SK-N-SH (cell line): ENCODE results near the gene ACSM2A. TPM values are rescaled to one million over a fixed set of nuclear protein-coding genes. Genes with fewer than 3 reads are reported as not detected.

ENCODE experiments used
- CTCF ChIA-PET: fragments of 300-600, 350-600 bp; formaldehyde crosslinking; extraction: SDS; loops from one replicate; lab custom pipeline; 2021; lab: Yijun Ruan, JAX
- POLR2A ChIA-PET: fragments of 350-600 bp; sonication (Branson Sonifier 250); formaldehyde crosslinking; extraction: SDS; loops from one replicate; lab custom pipeline; 2020; ENCODE audit warnings: antibody characterized with exemption, inconsistent platforms; lab: Yijun Ruan, JAX
- DNase-seq: peaks from one replicate; pipeline ENCODE4 v3.0.0; 2012
- H2AFZ ChIP-seq: fragments of 200-600 bp; sonication (generic); 2 replicates; pipeline ENCODE4 v1.8.1; 2016; ENCODE audit warnings: antibody characterized with exemption, mild to moderate bottlenecking, low read depth
- H3F3A ChIP-seq: fragments of 200-600 bp; sonication (generic); replicated peaks from 2 replicates; pipeline ENCODE3; 2016; ENCODE audit warnings: antibody characterized with exemption, mild to moderate bottlenecking; ENCODE audit not compliant: insufficient read depth
- H3K27ac ChIP-seq, 2 experiments: fragments of 200-500 bp in 1 of 2; fragments of 200-600 bp in 1 of 2; sonication (Bioruptor generic) in 1 of 2; sonication (generic), shearing (Covaris generic) in 1 of 2; 2 replicates each; pipeline versions ENCODE4 v1.5.1 to v1.6.1; 2014 to 2016; ENCODE audit warnings: low read depth in 2 of 2, inconsistent platforms in 1 of 2, low read length in 1 of 2, mild to moderate bottlenecking in 1 of 2, mixed read lengths in 1 of 2
- H3K27me3 ChIP-seq: fragments of 200-600 bp; sonication (generic), shearing (Covaris generic); 2 replicates; pipeline ENCODE4 v1.6.1; 2016; ENCODE audit warnings: mixed run types; ENCODE audit not compliant: insufficient read depth
- H3K36me3 ChIP-seq, 2 experiments: fragments of 200-500 bp in 1 of 2; fragments of 200-600 bp in 1 of 2; sonication (Bioruptor generic) in 1 of 2; sonication (generic) in 1 of 2; replicated peaks in 1 of 2; 2 replicates each; pipeline versions ENCODE3 to v1.5.1; 2014 to 2016; ENCODE audit warnings: low read length in 1 of 2, mild to moderate bottlenecking in 1 of 2; ENCODE audit not compliant: insufficient read depth in 2 of 2, control insufficient read depth in 1 of 2
- H3K4me1 ChIP-seq, 2 experiments: fragments of 200-500 bp in 1 of 2; fragments of 200-600 bp in 1 of 2; sonication (Bioruptor generic) in 1 of 2; sonication (generic), shearing (Covaris generic) in 1 of 2; 2 replicates each; pipeline versions ENCODE4 v1.5.1 to v1.6.1; 2014 to 2016; ENCODE audit warnings: low read depth in 1 of 2, low read length in 1 of 2, mixed run types in 1 of 2; ENCODE audit not compliant: insufficient read depth in 2 of 2, control insufficient read depth in 1 of 2
- H3K4me2 ChIP-seq: fragments of 200-600 bp; sonication (generic), shearing (Covaris generic); 2 replicates; pipeline ENCODE4 v1.6.1; 2017; ENCODE audit warnings: mixed run types
- H3K4me3 ChIP-seq, 2 experiments: fragments of 200-500 bp in 1 of 2; fragments of 200-600 bp in 1 of 2; sonication (Bioruptor generic) in 1 of 2; sonication (generic), shearing (Covaris generic) in 1 of 2; 2 replicates each; pipeline versions ENCODE4 v1.5.1 to v1.8.1; 2014 to 2016; ENCODE audit warnings: low read depth in 2 of 2, inconsistent platforms in 1 of 2, low read length in 1 of 2, mild to moderate bottlenecking in 1 of 2, mixed read lengths in 1 of 2, moderate library complexity in 1 of 2
- H3K79me2 ChIP-seq: fragments of 200-600 bp; sonication (generic); 2 replicates; pipeline ENCODE4 v1.8.1; 2017; ENCODE audit warnings: mild to moderate bottlenecking; ENCODE audit not compliant: insufficient read depth
- H3K9ac ChIP-seq: fragments of 200-600 bp; sonication (generic); 2 replicates; pipeline ENCODE4 v1.6.1; 2017; ENCODE audit warnings: mixed run types
- H3K9me2 ChIP-seq: fragments of 200-600 bp; sonication (generic); 2 replicates; pipeline ENCODE4 v1.6.1; 2017; ENCODE audit warnings: mixed run types
- H3K9me3 ChIP-seq: fragments of 200-600 bp; sonication (generic); 2 replicates; pipeline ENCODE4 v1.6.1; 2017; ENCODE audit warnings: mixed run types, mild to moderate bottlenecking, moderate library complexity
- H4K20me1 ChIP-seq: fragments of 200-600 bp; sonication (generic); 2 replicates; pipeline ENCODE4 v1.6.1; 2017; ENCODE audit warnings: mild to moderate bottlenecking, mixed run types; ENCODE audit not compliant: insufficient read depth
- CTCF ChIP-seq: fragments of 200-600 bp; sonication (generic); IDR thresholded peaks from 2 replicates; pipeline ENCODE4 v1.6.1; 2017; ENCODE audit warnings: antibody characterized with exemption, mild to moderate bottlenecking, moderate library complexity
- ELF1 ChIP-seq: IDR thresholded peaks from 2 replicates; pipeline ENCODE4 v1.4.0; 2012
- EP300 ChIP-seq, 2 experiments: IDR thresholded peaks; 2 replicates each; pipeline versions ENCODE4 v1.4.0 to v1.6.1; 2012; ENCODE audit warnings: borderline replicate concordance in 1 of 2, low read depth in 1 of 2, low read length in 1 of 2
- EZH2phosphoT487 ChIP-seq: fragments of 200-600 bp; sonication (generic); IDR thresholded peaks from 2 replicates; pipeline ENCODE4 v1.6.1; 2017; ENCODE audit warnings: low read depth, mixed run types, mild to moderate bottlenecking, antibody characterized with exemption, moderate library complexity, borderline replicate concordance
- FOSL2 ChIP-seq: IDR thresholded peaks from 2 replicates; pipeline ENCODE4 v1.4.0; 2012; ENCODE audit warnings: low read depth, mild to moderate bottlenecking, moderate library complexity, borderline replicate concordance
- FOXJ3 ChIP-seq: sonication (generic); formaldehyde crosslinking; IDR thresholded peaks from 2 replicates; pipeline ENCODE4 v1.5.1; 2020; ENCODE audit warnings: mild to moderate bottlenecking, missing genetic modification reagents
- FOXM1 ChIP-seq: IDR thresholded peaks from 2 replicates; pipeline ENCODE4 v1.4.0; 2012; ENCODE audit warnings: low read depth, mild to moderate bottlenecking
- GATA2 ChIP-seq: sonication (generic); formaldehyde crosslinking; IDR thresholded peaks from 2 replicates; pipeline ENCODE4 v1.5.0; 2020; ENCODE audit warnings: mild to moderate bottlenecking, missing genetic modification reagents
- MAX ChIP-seq: IDR thresholded peaks from 2 replicates; pipeline ENCODE4 v1.4.0; 2012; ENCODE audit warnings: low read depth
- MEF2A ChIP-seq: IDR thresholded peaks from 2 replicates; pipeline ENCODE4 v1.4.0; 2012; ENCODE audit warnings: low read depth, borderline replicate concordance
- NRF1 ChIP-seq: IDR thresholded peaks from 2 replicates; pipeline ENCODE4 v1.6.1; 2012; ENCODE audit warnings: low read depth, mild to moderate bottlenecking, low read length
- RCOR1 ChIP-seq: fragments of 150-350 bp; IDR thresholded peaks from 2 replicates; pipeline ENCODE4 v1.6.1; 2017; ENCODE audit warnings: antibody characterized with exemption, low read length
- REST ChIP-seq: IDR thresholded peaks from 2 replicates; pipeline ENCODE4 v1.6.1; 2012; ENCODE audit warnings: mild to moderate bottlenecking, low read depth, low read length, moderate library complexity
- SIN3A ChIP-seq: IDR thresholded peaks from 2 replicates; pipeline ENCODE4 v1.6.1; 2012; ENCODE audit warnings: low read depth, mild to moderate bottlenecking, low read length, moderate library complexity, borderline replicate concordance
- TAF1 ChIP-seq: IDR thresholded peaks from 2 replicates; pipeline ENCODE4 v1.6.1; 2012; ENCODE audit warnings: low read depth, mild to moderate bottlenecking, low read length, moderate library complexity, borderline replicate concordance
- USF2 ChIP-seq: fragments of 150-350 bp; IDR thresholded peaks from 2 replicates; pipeline ENCODE4 v1.6.1; 2017; ENCODE audit warnings: antibody characterized with exemption, low read length, low read depth, borderline replicate concordance
- YY1 ChIP-seq: IDR thresholded peaks from 2 replicates; pipeline ENCODE4 v1.4.0; 2012; ENCODE audit warnings: low read depth, mild to moderate bottlenecking
- WGBS: methylation state at CpG from one replicate; pipeline ENCODE4 v1.1.6; 2017; ENCODE audit warnings: low lambda C conversion rate; 5-methylcytosine and 5-hydroxymethylcytosine counted together
- polyA plus RNA-seq, 3 experiments: library from polyadenylated mRNA; depleted of rRNA; stranded (reverse); fragments of >200 nt; gene quantifications; 2 replicates each; pipeline ENCODE4 v1.2.3, GENCODE V29; 2012
- TF ChIP-seq, protein P1 (sequence below): IDR thresholded peaks from 2 replicates; pipeline ENCODE4 v1.4.0; 2012; ENCODE audit warnings: low read depth, borderline replicate concordance
- TF ChIP-seq, protein P2 (sequence below): fragments of 150-350 bp; IDR thresholded peaks from 2 replicates; pipeline ENCODE4 v1.6.1; 2016; ENCODE audit warnings: mild to moderate bottlenecking, low read depth, low read length

ACSM2A gene
- polyA plus RNA-seq, 1 of the 3 experiments (the other 2 are of a cell fraction), result not detected

DNA sequence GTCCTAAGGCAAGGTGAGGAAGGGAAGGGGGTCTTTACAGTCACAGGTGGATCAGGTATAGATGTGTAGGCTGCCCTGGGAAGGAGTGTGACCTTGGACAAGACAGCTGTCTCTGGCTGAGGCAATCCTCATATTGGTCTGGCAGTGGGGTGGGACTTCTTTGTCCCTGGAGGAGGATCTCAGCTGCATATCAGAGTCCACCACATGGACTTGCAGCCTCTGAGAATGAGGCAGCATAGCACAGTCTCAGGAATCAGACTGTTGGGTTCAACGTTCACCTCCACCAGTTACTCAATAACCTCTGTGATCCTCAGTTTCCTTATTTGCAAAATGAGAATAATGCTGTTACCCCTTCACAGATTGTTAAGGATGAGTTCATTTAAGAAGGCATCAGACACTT, 33.4 kb downstream of the ACSM2A start:
- Histone ChIP-seq H3K9me2 (no peaks in the 10 kb centered on the region), H3K27ac (no peak overlapping the region), H3K9ac (no peak overlapping the region), H3F3A (no peaks in the 10 kb centered on the region), H3K4me3 (no peak overlapping the region), H3K4me1 (no peaks in the 10 kb centered on the region), H3K9me3 (no peaks in the 10 kb centered on the region), H2AFZ (no peak overlapping the region), H3K4me2 (no peak overlapping the region), H4K20me1 (no peaks in the 10 kb centered on the region), H3K36me3 (no peaks in the 10 kb centered on the region), H3K79me2 (no peaks in the 10 kb centered on the region), H3K27me3 (no peaks in the 10 kb centered on the region)
- DNase-seq, result no peak
- 7% methylated on average over 1 of the region's 1 CpG for WGBS
- ChIA-PET POLR2A (no interaction called here), CTCF (no interaction called here)
- TF ChIP-seq EP300 (IDR thresholded peaks at IDR 0.05; ENCODE audit: borderline replicate concordance in 1 of 2, low read depth in 1 of 2, low read length in 1 of 2) (no peak), FOXJ3 (CRISPR knock-in tag) (no peak), REST (no peak), FOXM1 (no peak), NRF1 (no peak), MAX (no peak), USF2 (no peak), GATA2 (CRISPR knock-in tag) (no peak), FOSL2 (no peak), YY1 (no peak), MEF2A (no peak), RCOR1 (no peak), EZH2phosphoT487 (no peak), CTCF (no peak), SIN3A (no peak), ELF1 (no peak), TAF1 (no peak)
- TF ChIP-seq, protein P1, sequence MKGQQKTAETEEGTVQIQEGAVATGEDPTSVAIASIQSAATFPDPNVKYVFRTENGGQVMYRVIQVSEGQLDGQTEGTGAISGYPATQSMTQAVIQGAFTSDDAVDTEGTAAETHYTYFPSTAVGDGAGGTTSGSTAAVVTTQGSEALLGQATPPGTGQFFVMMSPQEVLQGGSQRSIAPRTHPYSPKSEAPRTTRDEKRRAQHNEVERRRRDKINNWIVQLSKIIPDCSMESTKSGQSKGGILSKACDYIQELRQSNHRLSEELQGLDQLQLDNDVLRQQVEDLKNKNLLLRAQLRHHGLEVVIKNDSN, result no peak
- TF ChIP-seq, protein P2, sequence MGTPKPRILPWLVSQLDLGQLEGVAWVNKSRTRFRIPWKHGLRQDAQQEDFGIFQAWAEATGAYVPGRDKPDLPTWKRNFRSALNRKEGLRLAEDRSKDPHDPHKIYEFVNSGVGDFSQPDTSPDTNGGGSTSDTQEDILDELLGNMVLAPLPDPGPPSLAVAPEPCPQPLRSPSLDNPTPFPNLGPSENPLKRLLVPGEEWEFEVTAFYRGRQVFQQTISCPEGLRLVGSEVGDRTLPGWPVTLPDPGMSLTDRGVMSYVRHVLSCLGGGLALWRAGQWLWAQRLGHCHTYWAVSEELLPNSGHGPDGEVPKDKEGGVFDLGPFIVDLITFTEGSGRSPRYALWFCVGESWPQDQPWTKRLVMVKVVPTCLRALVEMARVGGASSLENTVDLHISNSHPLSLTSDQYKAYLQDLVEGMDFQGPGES, result no peak
